DOHH2 (cell line): Measurements from ENCODE around the gene TMCC3.

Source experiments
- H3F3A ChIP-seq: fragments of 200-600 bp; sonication (generic), shearing (Covaris generic); 2 replicates; pipeline ENCODE4 v1.6.0; 2016; ENCODE audit warnings: antibody characterized with exemption, mild to moderate bottlenecking; ENCODE audit not compliant: control insufficient read depth, insufficient read depth
- H3K27ac ChIP-seq: fragments of 200-600 bp; sonication (generic); 2 replicates; pipeline ENCODE4 v1.5.1; 2014; ENCODE audit warnings: low read depth, mild to moderate bottlenecking, low read length, moderate library complexity
- H3K27me3 ChIP-seq: fragments of 200-600 bp; sonication (generic); 2 replicates; pipeline ENCODE4 v1.6.1; 2014; ENCODE audit warnings: mild to moderate bottlenecking, low read length, mixed read lengths; ENCODE audit not compliant: control insufficient read depth
- H3K36me3 ChIP-seq: fragments of 200-600 bp; sonication (generic); 2 replicates; pipeline ENCODE4 v1.6.1; 2014; ENCODE audit warnings: mild to moderate bottlenecking, low read length, moderate library complexity, mixed read lengths; ENCODE audit not compliant: control insufficient read depth
- H3K4me1 ChIP-seq: fragments of 200-600 bp; sonication (generic); 2 replicates; pipeline ENCODE4 v1.6.1; 2014; ENCODE audit warnings: mild to moderate bottlenecking, low read length, mixed read lengths; ENCODE audit not compliant: control insufficient read depth
- H3K4me2 ChIP-seq: fragments of 200-600 bp; sonication (generic); 2 replicates; pipeline ENCODE4 v1.6.0; 2014; ENCODE audit warnings: mild to moderate bottlenecking, low read length, moderate library complexity
- H3K4me3 ChIP-seq: fragments of 200-600 bp; sonication (generic); 2 replicates; pipeline ENCODE4 v1.5.1; 2014; ENCODE audit warnings: mild to moderate bottlenecking, low read length, mixed read lengths
- H3K79me2 ChIP-seq: fragments of 200-600 bp; sonication (generic); 2 replicates; pipeline ENCODE4 v1.6.1; 2014; ENCODE audit warnings: mild to moderate bottlenecking, low read length, mixed read lengths; ENCODE audit not compliant: control insufficient read depth
- H3K9me2 ChIP-seq: fragments of 200-600 bp; sonication (generic); replicated peaks from 2 replicates; pipeline ENCODE4 v1.6.1; 2014; ENCODE audit warnings: mild to moderate bottlenecking, low read length, mixed read lengths; ENCODE audit not compliant: control insufficient read depth
- H3K9me3 ChIP-seq: fragments of 200-600 bp; sonication (generic); 2 replicates; pipeline ENCODE4 v1.6.1; 2014; ENCODE audit warnings: antibody characterized with exemption, low read length, mixed read lengths; ENCODE audit not compliant: control insufficient read depth, insufficient read depth
- H4K20me1 ChIP-seq: fragments of 200-600 bp; sonication (generic); 2 replicates; pipeline ENCODE4 v1.6.0; 2014; ENCODE audit warnings: low read depth, mild to moderate bottlenecking, antibody characterized with exemption, low read length, moderate library complexity; ENCODE audit not compliant: control insufficient read depth, insufficient read depth
- CTCF ChIP-seq: fragments of 200-600 bp; sonication (generic); IDR thresholded peaks from one replicate; pipeline ENCODE4 v1.5.1; 2014; ENCODE audit warnings: antibody characterized with exemption, mild to moderate bottlenecking, low read depth, low read length; ENCODE audit not compliant: poor library complexity, severe bottlenecking
- EZH2phosphoT487 ChIP-seq: fragments of 200-600 bp; sonication (generic); IDR thresholded peaks from 2 replicates; pipeline ENCODE4 v1.6.1; 2017; ENCODE audit warnings: borderline replicate concordance, mild to moderate bottlenecking, antibody characterized with exemption, low read length, moderate library complexity, mixed read lengths

TMCC3 gene

GRCh38 chr12:94587266-94588241, 62.8 kb downstream of the TMCC3 start:
- H3K27me3 ChIP-seq: peaks cover 3% of the 10 kb centered on the region
- no peak overlapping the region for H3K4me2 ChIP-seq
- H3K9me2 ChIP-seq: no peaks in the 10 kb centered on the region
- no peak overlapping the region for H3K27ac ChIP-seq
- H3K36me3 ChIP-seq: no peaks in the 10 kb centered on the region
- H3K79me2 ChIP-seq: no peaks in the 10 kb centered on the region
- H3F3A ChIP-seq: no peaks in the 10 kb centered on the region
- TF ChIP-seq CTCF (no peak), EZH2phosphoT487 (no peak)
- H3K4me3 ChIP-seq: no peak overlapping the region
- H4K20me1 ChIP-seq: no peaks in the 10 kb centered on the region
- H3K4me1 ChIP-seq: no peaks in the 10 kb centered on the region
- no peaks in the 10 kb centered on the region for H3K9me3 ChIP-seq

DNA sequence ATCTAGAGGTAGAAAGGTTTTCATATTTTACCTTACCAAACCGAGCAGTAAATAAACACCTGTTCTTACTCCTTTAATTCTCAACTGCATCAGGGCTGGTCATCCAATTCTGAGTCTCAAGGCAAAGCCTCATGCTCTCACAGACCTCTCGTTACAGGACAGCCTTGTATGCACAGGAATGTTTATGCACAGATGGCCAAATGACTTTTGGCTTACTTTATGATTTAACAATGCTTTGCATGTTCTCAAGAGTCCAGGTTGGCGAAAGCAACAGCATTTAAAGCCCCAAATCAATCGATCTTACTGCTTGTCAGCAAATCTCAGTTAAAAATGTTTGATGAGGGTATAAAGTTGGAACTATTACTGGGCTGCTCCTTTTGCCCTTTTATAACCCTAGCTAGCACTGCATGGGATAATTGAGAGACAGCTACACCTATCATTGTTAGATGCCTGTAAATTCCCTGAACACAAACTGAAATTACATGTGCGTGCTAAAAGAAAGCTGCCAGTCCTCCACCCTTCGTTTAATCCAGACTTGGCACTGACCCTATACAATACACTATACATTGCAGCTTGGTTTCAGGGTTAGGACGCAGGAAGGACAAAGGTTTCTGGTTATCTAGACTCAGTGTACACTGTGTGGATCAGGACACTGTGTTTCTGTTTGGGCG, 63.6 kb downstream of the TMCC3 start:
- H4K20me1 ChIP-seq: no peaks in the 10 kb centered on the region
- H3K4me2 ChIP-seq: no peak overlapping the region
- no peaks in the 10 kb centered on the region for H3F3A ChIP-seq
- no peaks in the 10 kb centered on the region for H3K9me2 ChIP-seq
- H3K36me3 ChIP-seq: no peaks in the 10 kb centered on the region
- no peaks in the 10 kb centered on the region; the same call in none of the 2 replicates for H3K27me3 ChIP-seq
- TF ChIP-seq CTCF: no peak
- TF ChIP-seq EZH2phosphoT487: no peak
- no peaks in the 10 kb centered on the region for H3K9me3 ChIP-seq
- H3K4me3 ChIP-seq: no peak overlapping the region
- H3K27ac ChIP-seq: no peak overlapping the region
- no peaks in the 10 kb centered on the region for H3K4me1 ChIP-seq
- H3K79me2 ChIP-seq: no peaks in the 10 kb centered on the region

DNA sequence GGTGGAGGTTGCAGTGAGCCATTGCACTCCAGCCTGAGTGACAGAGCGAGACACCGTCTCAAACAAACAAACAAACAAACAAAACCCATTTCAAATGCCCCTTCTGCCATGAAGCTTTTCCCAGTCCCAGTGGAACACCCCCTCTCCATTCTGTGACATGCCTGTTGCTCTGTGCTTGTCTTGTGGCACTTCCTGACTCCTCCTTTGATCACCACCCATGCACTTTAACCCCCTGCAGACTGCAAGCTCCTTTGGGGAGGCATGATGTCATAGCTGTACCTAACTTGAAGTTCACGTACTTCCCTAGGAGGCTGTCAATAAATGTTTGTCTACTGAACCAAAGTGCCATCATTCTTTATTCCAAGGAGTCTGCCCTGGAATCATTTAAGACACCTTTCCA, 64.7 kb downstream of the TMCC3 start:
- Histone ChIP-seq H3K9me2 (no peaks in the 10 kb centered on the region), H3F3A (no peaks in the 10 kb centered on the region), H3K36me3 (no peaks in the 10 kb centered on the region), H3K4me3 (no peak overlapping the region), H3K4me1 (no peaks in the 10 kb centered on the region), H3K4me2 (no peak overlapping the region), H3K27me3 (peaks cover 3% of the 10 kb centered on the region; the same call in 1 of the 2 replicates), H4K20me1 (no peaks in the 10 kb centered on the region), H3K9me3 (no peaks in the 10 kb centered on the region), H3K27ac (no peak overlapping the region), H3K79me2 (no peaks in the 10 kb centered on the region)
- TF ChIP-seq CTCF: no peak
- TF ChIP-seq EZH2phosphoT487: no peak
